ENCODE results near the gene CNTNAP5.

Gene CNTNAP5

GRCh38 chr2:124838406-124838805 lies 813.3 kb downstream of the CNTNAP5 start:
- DNase-seq: no peak

GRCh38 chr2:124867247-124867646 lies 842.2 kb downstream of the CNTNAP5 start:
- no peak for DNase-seq

DNA sequence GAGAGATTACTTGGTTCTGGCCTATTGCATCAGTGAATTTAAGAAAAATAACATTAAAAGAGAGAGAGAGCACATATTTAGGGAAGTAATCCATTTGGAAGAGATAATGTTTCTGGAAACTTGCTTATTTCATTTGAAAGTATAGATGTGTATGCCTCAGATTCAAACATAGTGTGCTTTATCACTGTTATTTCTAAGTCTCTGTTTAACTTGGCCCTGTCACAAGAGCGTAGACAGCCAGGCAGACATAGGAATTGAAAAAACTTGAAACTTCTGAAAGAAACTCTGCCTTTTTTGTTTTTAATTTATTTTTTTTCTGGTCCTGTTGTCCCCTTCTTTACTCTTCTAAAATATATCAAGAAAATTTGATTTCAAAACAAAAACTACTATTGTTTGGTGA lies 849.1 kb downstream of the CNTNAP5 start:
- DNase-seq: no peak

DNA sequence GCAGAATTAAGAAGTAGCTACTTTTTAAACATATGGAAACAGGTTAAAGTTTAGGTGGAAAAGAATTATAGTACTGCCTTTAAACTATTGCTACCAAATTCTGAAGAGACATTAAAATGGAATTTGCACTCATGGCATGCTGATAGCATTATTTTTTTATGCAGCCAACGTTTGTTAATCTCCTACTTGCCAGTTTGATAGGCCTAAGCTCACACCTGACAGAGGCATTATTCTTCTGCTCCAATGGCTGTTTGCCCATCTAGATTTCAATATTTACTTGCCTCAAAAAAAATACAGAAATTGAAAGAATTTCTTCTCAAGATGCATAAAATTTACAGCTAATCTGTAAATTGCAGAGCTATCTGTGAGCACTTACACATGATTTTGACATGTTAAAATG lies 849.6 kb downstream of the CNTNAP5 start:
- DNase-seq: no peak

DNA sequence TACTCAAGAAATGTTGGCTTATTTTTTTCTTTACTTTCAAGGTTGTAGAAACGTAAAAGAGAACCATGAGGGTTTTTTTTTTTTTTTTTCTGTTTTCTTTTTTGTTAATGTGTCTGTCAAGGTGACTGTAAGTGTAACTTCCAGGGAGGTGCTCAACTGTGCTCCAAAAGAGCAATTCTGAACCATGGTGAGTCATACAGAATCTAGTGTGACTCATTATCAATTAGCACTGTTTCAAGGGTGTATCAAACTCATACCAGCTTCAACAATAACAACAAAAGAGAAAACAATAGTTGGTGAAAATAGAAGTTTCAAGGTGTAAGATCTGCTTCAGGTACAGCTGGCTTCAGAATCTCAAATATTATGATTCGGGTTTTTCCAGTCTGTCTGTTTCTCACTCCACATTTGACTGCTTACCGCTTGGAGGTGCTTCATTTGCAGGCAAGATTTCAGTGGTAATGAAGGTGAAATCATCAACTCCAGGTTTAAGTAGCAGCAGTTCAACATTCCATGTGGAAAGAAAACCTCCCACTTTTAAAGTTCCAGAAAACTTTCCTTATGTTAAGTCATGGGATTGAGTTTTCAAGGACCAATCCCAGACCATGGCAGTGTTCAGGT lies 850.6 kb downstream of the CNTNAP5 start:
- DNase-seq: no peak

DNA sequence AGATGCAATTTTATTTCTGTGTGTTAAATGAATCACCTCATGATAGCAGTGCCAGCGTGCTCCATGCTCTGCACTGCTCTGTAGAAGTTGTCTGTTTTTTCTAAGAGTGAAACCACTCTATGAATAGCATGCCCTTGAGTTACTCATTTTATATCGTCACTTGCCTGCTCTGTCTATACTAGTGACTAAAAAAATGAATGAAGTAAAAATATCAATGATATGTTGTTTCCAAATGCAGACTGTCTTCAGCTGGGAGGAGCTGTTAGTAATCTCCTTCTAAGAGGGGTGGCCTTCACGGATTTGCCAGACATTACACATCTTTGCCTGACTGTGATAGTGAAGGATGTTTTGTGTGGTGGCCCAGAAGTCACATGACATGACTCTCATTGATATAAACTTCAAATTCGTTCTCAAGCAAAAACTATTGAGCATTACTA lies 852.1 kb downstream of the CNTNAP5 start:
- no peak for DNase-seq

DNA sequence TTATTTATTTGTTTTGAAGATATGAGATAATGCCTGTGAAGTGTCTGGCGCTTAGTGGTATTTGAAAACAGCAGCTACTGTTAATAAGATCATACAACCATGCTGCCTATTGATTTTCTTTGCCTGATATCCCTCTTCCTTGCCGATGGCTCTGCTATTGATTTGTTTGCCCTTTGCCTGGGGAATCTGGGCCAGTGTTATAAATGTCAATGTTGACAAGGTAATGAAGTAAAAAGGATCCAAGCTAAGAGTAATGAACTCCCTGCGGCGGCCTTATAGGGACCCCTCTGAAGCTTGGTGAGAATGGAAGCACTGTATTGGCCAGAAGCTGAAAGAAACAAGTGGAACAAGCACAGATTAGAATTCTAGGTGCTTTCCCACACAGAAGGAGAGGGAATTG lies 854.6 kb downstream of the CNTNAP5 start:
- DNase-seq: no peak

DNA sequence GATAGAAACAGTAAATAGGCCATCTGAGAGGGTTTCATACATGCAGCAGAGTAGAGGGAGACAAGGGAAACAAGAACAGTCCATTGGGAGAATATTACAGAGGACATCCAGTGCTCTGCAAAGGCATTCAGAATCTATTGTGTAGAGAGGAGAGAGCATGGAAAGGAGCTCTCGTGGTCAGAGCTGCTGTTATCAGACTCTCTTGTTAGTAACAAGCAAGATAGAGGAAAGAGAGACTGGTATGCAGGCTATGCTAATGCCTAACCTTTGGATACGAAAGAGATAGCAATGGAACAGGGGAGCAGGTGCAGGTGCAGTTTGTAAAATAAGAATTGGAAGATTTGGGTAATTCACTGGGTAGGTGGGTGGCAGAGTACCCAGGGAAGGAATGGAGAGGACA lies 855.9 kb downstream of the CNTNAP5 start:
- no peak for DNase-seq

DNA sequence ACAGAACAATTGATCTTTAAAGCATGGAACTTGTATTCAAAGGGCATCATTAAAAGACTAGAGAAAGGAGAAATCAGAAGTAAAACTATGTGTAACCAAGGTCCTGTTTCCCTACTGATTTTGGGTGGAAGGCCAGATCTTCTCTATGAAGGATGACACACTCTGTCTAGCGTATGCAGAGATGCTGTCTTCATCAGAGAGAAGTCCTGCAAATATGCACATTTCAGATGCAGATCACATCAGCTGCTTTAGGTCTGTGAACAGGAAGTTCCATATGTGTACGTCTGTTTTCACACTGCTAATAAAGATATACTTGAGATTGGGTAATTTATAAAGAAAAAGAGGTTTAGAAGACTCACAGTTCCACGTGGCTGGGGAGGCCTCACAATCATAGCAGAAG lies 857.3 kb downstream of the CNTNAP5 start:
- DNase-seq: no peak

DNA sequence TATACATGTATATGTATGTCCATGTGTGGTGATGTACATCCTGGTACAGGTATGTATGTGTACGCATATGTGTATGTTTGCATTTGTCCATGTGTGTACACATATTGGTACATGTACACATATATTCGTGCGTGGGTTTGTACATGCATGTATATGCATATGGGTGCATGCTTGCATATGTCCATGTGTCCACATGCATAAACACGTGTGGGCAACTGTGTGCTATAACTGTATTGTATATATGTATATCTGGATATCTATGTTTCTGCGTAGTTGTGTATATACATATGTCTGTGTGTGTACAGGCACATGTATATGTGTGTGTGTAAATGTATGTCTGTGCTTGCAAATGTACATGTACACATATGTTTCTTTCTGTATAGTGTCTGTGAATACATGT lies 858.5 kb downstream of the CNTNAP5 start:
- DNase-seq: no peak

DNA sequence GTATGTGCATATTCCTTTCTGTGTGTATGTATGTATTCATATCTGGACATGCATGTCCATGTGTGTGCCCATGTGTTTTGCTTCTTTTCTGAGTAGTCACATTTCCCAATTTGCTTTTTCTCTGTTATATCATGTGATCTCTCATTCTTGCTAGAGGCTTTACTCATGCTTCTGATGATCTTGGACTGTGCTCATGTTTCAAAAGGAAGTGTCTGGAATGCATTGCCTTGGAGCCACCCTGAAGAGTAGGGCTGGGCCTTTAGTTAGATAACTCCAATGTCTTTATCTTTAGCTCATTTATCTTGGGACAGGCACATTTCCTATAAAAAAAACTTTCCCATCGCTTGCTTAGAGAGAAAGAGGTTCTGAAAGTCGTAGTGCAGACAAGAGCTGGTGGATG lies 859.2 kb downstream of the CNTNAP5 start:
- DNase-seq: no peak

GRCh38 chr2:124886216-124886615 lies 861.1 kb downstream of the CNTNAP5 start:
- DNase-seq: no peak

GRCh38 chr2:124887466-124887865 lies 862.4 kb downstream of the CNTNAP5 start:
- DNase-seq: no peak

DNA sequence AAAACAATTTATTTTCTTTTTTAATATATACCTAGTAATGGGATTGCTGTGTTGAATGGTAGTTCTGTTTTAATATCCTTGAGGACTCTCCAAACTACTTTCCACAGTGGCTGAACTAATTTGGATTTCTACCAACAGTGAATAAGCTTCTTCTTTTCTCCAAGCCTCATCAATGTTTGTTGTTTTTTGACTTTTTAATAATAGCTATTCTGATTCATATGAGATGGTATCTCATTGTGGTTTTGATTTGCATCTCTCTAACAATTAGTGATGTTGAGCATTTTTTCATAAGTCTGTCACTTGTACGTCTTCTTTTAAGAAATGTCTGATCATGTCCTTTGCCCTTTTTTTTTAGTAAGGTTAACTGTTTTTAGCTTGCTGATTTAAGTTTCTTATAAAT lies 863.3 kb downstream of the CNTNAP5 start:
- DNase-seq: no peak

DNA sequence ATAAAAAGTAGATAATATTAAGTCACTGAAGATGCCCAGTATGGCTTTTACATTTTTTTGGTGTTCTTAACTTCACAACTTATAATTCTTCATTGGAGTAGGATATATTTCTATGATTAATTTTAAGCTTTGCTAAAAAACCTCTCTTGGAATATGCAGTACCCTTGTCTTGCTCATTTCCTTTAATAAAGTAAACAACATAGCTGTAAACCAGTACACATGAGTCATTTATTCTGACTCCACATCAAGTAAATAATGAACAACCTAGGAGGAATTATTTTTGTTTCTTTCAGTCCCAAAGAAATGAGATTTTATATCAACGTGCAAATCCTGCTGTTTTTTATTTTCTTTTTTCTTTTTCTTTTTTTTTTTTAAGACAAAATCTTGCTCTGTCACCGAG lies 869.1 kb downstream of the CNTNAP5 start:
- DNase-seq: no peak

DNA sequence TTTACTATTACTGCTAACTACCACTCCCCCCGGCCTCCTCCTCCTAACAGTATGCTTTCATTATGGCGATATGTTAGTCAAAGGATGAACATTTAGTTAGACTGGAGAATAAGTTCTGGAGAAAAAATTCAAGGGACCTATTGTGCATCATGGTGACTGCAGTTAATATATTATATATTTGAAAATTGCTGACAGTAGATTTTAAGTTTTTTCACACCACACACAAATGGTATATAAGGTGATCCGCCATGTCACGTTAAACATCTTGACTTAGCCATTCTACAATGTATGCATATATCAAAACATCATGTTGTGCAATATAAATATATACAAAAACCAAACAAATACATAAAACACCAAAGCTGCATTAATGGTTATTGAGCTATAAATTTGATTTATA lies 873.7 kb downstream of the CNTNAP5 start:
- DNase-seq: no peak

GRCh38 chr2:124908411-124908810 lies 883.3 kb downstream of the CNTNAP5 start:
- DNase-seq: no peak

- no peak for DNase-seq
Measured at GRCh38 chr2:124911560-124911959, 886.5 kb downstream of the CNTNAP5 start.

DNA sequence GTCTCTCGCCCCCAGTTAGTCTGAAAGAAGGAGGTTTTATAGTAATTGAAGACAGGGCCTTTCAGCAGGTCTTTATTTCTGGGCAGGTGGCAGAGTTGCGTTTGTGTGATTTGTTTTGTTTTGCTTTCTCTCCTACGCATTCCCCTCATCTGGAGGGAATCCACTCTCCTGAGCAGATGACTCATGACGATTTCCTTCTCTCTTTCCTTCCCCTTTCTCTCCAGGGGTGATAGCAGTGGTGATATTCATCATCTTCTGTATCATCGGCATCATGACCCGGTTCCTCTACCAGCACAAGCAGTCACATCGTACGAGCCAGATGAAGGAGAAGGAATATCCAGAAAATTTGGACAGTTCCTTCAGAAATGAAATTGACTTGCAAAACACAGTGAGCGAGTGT lies 888.8 kb downstream of the CNTNAP5 start:
- DNase-seq: no peak

GRCh38 chr2:124915567-124915966 lies 890.5 kb downstream of the CNTNAP5 start:
- DNase-seq: no peak

DNA sequence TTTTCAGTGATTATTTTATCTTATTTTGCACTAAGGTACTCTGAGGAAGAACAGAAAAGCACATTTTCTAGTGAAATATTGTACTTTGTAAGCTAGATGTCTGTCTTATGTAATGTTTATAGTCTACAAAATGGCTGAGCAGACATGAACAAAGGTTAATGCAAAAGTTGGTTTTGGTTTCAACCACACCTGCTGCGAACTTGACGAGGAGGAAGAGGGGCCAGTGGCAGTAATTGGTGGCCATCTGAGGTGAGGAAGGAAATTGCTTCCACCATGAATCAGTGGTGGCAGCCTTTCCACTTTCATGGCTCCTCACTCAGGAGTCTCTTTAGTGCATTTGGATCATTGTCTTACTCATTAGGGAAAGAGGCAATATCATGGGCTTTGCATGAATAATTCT lies 894.2 kb downstream of the CNTNAP5 start:
- DNase-seq: no peak

DNA sequence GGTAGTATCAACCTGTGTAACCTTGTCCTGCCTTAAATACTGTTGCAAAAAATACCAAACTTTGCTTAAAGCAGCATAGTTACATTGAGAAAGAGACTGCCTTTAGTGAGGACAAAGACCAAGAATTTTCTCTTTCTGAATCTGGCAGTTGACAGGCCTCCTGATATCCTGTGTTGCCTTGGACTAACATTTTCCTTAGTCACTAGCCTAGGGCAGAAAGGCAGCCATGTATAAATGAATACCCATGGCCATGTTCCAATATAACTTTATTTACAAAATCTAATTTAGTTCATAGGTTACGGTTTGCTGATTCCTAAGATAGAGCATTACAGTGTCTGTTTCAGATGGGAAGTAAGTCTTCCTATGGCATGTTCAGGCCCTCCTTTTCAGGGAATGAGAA lies 895.4 kb downstream of the CNTNAP5 start:
- DNase-seq: no peak

- no peak for DNase-seq
Measured at GRCh38 chr2:124921191-124921590, 896.1 kb downstream of the CNTNAP5 start.

- DNase-seq: no peak
Measured at GRCh38 chr2:124923097-124923496, 898.0 kb downstream of the CNTNAP5 start.

DNA sequence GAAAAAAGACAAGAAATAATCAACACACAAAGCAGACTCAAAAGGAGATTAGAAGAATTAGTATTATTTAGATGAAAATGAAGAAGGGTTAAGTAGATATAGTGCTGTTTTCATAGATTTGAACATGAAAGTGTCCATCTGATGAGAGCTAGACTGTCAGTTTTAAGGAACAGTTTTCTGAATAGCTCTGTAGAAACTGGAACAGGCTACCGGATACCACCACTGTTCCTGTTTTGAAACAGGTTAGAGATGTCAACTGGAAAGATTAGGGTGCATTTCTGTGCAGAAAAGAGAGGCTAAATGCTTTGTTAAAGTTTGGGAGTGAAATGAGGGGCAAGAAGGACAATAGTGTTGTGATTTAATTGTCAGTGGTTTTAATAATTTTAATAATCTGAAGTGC lies 908.8 kb downstream of the CNTNAP5 start:
- DNase-seq: no peak

GRCh38 chr2:124953921-124954320 lies 928.8 kb downstream of the CNTNAP5 start:
- DNase-seq: no peak

All from NCI-H345 (cell line).